Neural cell (in vitro differentiated cells): ENCODE data around the gene SLC6A19. TPM values are rescaled to one million over a fixed set of nuclear protein-coding genes. Genes with fewer than 3 reads are reported as not detected.
A peak's percentile ranks its signal among the peaks of the same experiment; 100 is the strongest.

Source experiments
- H2AFZ ChIP-seq: fragments of 200-600, 300-800 bp; sonication (generic), shearing (Covaris generic); 2 replicates; pipeline ENCODE4 v1.6.0; 2014; ENCODE audit warnings: low read depth, mild to moderate bottlenecking, antibody characterized with exemption, low read length, moderate library complexity
- H3F3A ChIP-seq: fragments of 200-600 bp; shearing (Covaris generic); 2 replicates; pipeline ENCODE4 v1.6.1; 2016; ENCODE audit warnings: mild to moderate bottlenecking, moderate library complexity, mixed read lengths, antibody characterized with exemption, low read length; ENCODE audit not compliant: insufficient read depth, poor library complexity, severe bottlenecking
- H3K27ac ChIP-seq: fragments of 200-600, 300-800 bp; sonication (generic), shearing (Covaris generic); 2 replicates; pipeline ENCODE4 v1.5.1; 2014; ENCODE audit warnings: mild to moderate bottlenecking, low read length, moderate library complexity
- H3K27me3 ChIP-seq: fragments of 300-800, 200-600 bp; sonication (generic), shearing (Covaris generic); 2 replicates; pipeline ENCODE4 v1.6.0; 2014; ENCODE audit warnings: mild to moderate bottlenecking, low read depth, low read length, moderate library complexity; ENCODE audit not compliant: insufficient read depth
- H3K36me3 ChIP-seq: fragments of 300-800, 200-600 bp; sonication (generic), shearing (Covaris generic); 2 replicates; pipeline ENCODE4 v1.5.1; 2014; ENCODE audit warnings: mild to moderate bottlenecking, antibody characterized with exemption, low read length, moderate library complexity; ENCODE audit not compliant: insufficient read depth
- H3K4me2 ChIP-seq: fragments of 300-800, 200-600 bp; sonication (generic), shearing (Covaris generic); 2 replicates; pipeline ENCODE4 v1.6.0; 2014; ENCODE audit warnings: mild to moderate bottlenecking, low read length
- H3K4me3 ChIP-seq: fragments of 300-800, 200-600 bp; sonication (generic), shearing (Covaris generic); 2 replicates; pipeline ENCODE4 v1.5.1; 2014; ENCODE audit warnings: mild to moderate bottlenecking, low read length, moderate library complexity
- H3K79me2 ChIP-seq: fragments of 200-600 bp; shearing (Covaris generic); replicated peaks from 2 replicates; pipeline ENCODE4 v1.6.0; 2014; ENCODE audit warnings: mild to moderate bottlenecking, low read length, moderate library complexity; ENCODE audit not compliant: insufficient read depth
- H3K9ac ChIP-seq: fragments of 300-800, 200-600 bp; sonication (generic), shearing (Covaris generic); 2 replicates; pipeline ENCODE4 v1.6.1; 2016; ENCODE audit warnings: mild to moderate bottlenecking, low read length, mixed read lengths
- H3K9me2 ChIP-seq: fragments of 200-600 bp; shearing (Covaris generic); 2 replicates; pipeline ENCODE4 v1.6.1; 2016; ENCODE audit warnings: mild to moderate bottlenecking, low read length, mixed read lengths; ENCODE audit not compliant: insufficient read depth
- H3K9me3 ChIP-seq: fragments of 200-600, 300-800 bp; sonication (generic), shearing (Covaris generic); 2 replicates; pipeline ENCODE4 v1.6.1; 2016; ENCODE audit warnings: mild to moderate bottlenecking, mixed run types, low read length, moderate library complexity, mixed read lengths
- H4K20me1 ChIP-seq: fragments of 200-600 bp; shearing (Covaris generic); 2 replicates; pipeline ENCODE4 v1.6.1; 2016; ENCODE audit warnings: mild to moderate bottlenecking, mixed run types; ENCODE audit not compliant: insufficient read depth
- EP300 ChIP-seq: fragments of 450-650 bp; conservative IDR thresholded peaks from 2 replicates; pipeline ENCODE4 v1.6.1; 2014; ENCODE audit warnings: antibody characterized with exemption, mild to moderate bottlenecking, moderate library complexity; ENCODE audit not compliant: poor library complexity, severe bottlenecking
- POLR2AphosphoS5 ChIP-seq: IDR thresholded peaks from 2 replicates; pipeline ENCODE4 v1.6.1; 2012
- RAD21 ChIP-seq: fragments of 450-650 bp; conservative IDR thresholded peaks from 2 replicates; pipeline ENCODE4 v1.6.1; 2014; ENCODE audit warnings: antibody characterized with exemption, mild to moderate bottlenecking, moderate library complexity
- SMC3 ChIP-seq: fragments of 450-650 bp; conservative IDR thresholded peaks from 2 replicates; pipeline ENCODE4 v1.6.1; 2014; ENCODE audit warnings: antibody characterized with exemption, mild to moderate bottlenecking, moderate library complexity; ENCODE audit not compliant: poor library complexity
- TAF1 ChIP-seq: IDR thresholded peaks from 2 replicates; pipeline ENCODE4 v1.6.1; 2012; ENCODE audit warnings: low read depth
- polyA plus RNA-seq: library from polyadenylated mRNA; depleted of rRNA; stranded (reverse); fragments of >200 nt; gene quantifications from 2 replicates; pipeline ENCODE4 v1.2.3, GENCODE V29; 2014
- TF ChIP-seq, protein P1 (sequence below): fragments of 450-650 bp; IDR thresholded peaks from 2 replicates; pipeline ENCODE4 v1.5.1; 2014; ENCODE audit warnings: antibody characterized with exemption, mild to moderate bottlenecking, moderate library complexity; ENCODE audit not compliant: poor library complexity, severe bottlenecking
- TF ChIP-seq, protein P2 (sequence below): IDR thresholded peaks from 2 replicates; pipeline ENCODE4 v1.6.1; 2012; ENCODE audit warnings: borderline replicate concordance

Gene SLC6A19
- polyA plus RNA-seq, 1 donor from 2014 or later, result not detected

DNA sequence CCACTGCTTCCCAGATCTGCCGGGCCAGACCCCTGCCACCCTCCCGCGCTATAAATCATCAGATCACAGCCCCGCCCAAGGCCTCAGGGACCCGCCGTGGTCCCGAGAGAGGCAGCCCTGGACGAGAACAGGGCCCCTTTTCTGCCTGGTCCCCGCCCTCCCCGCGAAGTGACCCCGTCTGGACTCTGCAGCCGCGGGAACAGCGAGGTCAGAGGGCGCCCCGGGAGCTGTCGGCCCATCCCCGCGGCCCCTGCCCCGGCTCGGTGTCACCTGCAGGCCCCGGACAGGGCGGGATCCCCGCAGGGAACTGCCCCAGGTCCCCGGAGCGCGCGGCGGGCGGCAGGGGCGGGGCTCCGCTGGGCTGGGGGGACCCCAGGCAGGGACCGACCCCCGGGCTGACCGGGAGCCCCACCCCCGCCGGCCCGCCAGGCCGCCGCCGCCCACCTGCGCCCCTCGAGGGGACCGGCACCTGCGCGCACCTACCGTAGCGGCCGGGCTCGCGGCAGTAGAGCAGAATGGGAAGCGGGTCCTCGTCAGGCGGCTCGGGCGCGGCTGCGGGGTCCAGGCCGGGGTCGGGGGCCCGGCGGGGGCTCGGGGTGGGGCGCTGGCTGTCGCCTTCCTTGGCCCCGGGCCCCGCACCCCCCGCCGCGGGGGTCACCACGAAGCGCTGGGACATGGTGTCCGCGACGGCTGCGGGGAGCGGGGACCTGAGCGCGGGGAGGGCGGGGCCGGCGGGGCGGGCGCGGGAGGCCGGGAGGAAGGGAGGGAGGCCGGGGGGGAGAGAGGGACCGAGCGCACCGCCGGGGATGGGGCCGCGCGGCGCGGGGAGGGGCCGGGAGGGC, 46.0 kb upstream of the SLC6A19 start:
- Histone ChIP-seq H3F3A (no peaks in the 10 kb centered on the region), H2AFZ (no peak overlapping the region), H3K4me3 (no peak overlapping the region), H3K36me3 (no peaks in the 10 kb centered on the region), H4K20me1 (no peaks in the 10 kb centered on the region), H3K9me2 (no peaks in the 10 kb centered on the region), H3K79me2 (no peaks in the 10 kb centered on the region), H3K9ac (no peak overlapping the region), H3K27ac (no peak overlapping the region), H3K4me2 (no peak overlapping the region), H3K9me3 (no peaks in the 10 kb centered on the region), H3K27me3 (peaks cover 29% of the 10 kb centered on the region)
- TF ChIP-seq, protein P1, sequence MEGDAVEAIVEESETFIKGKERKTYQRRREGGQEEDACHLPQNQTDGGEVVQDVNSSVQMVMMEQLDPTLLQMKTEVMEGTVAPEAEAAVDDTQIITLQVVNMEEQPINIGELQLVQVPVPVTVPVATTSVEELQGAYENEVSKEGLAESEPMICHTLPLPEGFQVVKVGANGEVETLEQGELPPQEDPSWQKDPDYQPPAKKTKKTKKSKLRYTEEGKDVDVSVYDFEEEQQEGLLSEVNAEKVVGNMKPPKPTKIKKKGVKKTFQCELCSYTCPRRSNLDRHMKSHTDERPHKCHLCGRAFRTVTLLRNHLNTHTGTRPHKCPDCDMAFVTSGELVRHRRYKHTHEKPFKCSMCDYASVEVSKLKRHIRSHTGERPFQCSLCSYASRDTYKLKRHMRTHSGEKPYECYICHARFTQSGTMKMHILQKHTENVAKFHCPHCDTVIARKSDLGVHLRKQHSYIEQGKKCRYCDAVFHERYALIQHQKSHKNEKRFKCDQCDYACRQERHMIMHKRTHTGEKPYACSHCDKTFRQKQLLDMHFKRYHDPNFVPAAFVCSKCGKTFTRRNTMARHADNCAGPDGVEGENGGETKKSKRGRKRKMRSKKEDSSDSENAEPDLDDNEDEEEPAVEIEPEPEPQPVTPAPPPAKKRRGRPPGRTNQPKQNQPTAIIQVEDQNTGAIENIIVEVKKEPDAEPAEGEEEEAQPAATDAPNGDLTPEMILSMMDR, result no peak
- TF ChIP-seq POLR2AphosphoS5 (no peak), RAD21 (no peak), SMC3 (no peak), TAF1 (no peak)

DNA sequence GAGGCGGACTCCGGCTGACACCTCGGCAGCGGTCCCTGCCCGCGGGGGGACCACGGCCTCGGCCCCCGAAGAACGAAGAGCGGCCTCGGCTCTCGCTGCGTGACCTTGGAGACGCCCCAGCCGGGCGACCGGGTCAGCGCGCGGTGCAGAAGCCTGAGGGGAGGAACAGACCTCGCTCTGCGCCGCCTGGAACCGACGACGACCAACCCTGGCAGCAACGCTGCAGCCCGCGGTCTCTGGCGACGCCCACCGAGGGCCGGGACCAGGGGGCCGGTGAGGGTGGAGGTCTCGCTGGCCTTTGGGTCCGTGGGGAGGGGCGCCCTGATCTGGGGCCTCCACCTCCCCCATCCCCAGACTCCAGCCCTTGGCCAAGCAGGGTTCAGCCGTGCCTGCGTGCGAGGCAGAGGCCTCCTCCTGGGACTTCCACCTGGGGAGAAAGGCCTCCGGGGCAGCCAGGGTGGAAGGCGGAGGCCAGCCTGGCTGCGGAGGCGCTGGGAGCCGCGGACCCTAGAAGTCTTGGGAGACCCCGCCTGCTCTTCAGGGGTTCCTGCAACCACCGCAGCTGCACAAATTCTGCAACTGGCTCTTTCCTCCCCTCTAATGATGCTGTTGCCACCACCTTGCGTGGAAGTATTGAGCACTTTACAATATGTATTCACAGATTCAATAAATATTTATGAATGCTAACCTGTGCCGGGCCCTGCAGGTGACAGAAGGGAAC, 45.2 kb upstream of the SLC6A19 start:
- no peak overlapping the region for H3K27ac ChIP-seq
- H3K9me2 ChIP-seq, result no peaks in the 10 kb centered on the region
- no peaks in the 10 kb centered on the region for H3K9me3 ChIP-seq
- no peak overlapping the region for H3K4me2 ChIP-seq
- H3F3A ChIP-seq, result no peaks in the 10 kb centered on the region
- TF ChIP-seq RAD21 (no peak), SMC3 (no peak), EP300 (no peak), TAF1 (no peak), POLR2AphosphoS5 (no peak)
- TF ChIP-seq, protein P1, result no peak
- TF ChIP-seq, protein P2, sequence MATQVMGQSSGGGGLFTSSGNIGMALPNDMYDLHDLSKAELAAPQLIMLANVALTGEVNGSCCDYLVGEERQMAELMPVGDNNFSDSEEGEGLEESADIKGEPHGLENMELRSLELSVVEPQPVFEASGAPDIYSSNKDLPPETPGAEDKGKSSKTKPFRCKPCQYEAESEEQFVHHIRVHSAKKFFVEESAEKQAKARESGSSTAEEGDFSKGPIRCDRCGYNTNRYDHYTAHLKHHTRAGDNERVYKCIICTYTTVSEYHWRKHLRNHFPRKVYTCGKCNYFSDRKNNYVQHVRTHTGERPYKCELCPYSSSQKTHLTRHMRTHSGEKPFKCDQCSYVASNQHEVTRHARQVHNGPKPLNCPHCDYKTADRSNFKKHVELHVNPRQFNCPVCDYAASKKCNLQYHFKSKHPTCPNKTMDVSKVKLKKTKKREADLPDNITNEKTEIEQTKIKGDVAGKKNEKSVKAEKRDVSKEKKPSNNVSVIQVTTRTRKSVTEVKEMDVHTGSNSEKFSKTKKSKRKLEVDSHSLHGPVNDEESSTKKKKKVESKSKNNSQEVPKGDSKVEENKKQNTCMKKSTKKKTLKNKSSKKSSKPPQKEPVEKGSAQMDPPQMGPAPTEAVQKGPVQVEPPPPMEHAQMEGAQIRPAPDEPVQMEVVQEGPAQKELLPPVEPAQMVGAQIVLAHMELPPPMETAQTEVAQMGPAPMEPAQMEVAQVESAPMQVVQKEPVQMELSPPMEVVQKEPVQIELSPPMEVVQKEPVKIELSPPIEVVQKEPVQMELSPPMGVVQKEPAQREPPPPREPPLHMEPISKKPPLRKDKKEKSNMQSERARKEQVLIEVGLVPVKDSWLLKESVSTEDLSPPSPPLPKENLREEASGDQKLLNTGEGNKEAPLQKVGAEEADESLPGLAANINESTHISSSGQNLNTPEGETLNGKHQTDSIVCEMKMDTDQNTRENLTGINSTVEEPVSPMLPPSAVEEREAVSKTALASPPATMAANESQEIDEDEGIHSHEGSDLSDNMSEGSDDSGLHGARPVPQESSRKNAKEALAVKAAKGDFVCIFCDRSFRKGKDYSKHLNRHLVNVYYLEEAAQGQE, result no peak
- H3K27me3 ChIP-seq, result peaks cover 29% of the 10 kb centered on the region
- H4K20me1 ChIP-seq, result no peaks in the 10 kb centered on the region
- no peak overlapping the region for H3K9ac ChIP-seq
- H3K4me3 ChIP-seq, result peak overlapping the region; percentile 25
- no peaks in the 10 kb centered on the region for H3K79me2 ChIP-seq
- H3K36me3 ChIP-seq, result no peaks in the 10 kb centered on the region
- H2AFZ ChIP-seq, result no peak overlapping the region
